ENCODE data around the gene TNS3.

Gene TNS3

GRCh38 chr7:47518827-47519226 lies 63.1 kb downstream of the TNS3 start:
- no peak for DNase-seq

- no peak for DNase-seq
These were observed 64.0 kb downstream of the TNS3 start for GRCh38 chr7:47517821-47518480.

GRCh38 chr7:47516985-47517600 lies 64.8 kb downstream of the TNS3 start:
- DNase-seq: no peak

- DNase-seq: no peak
These were observed 65.5 kb downstream of the TNS3 start for GRCh38 chr7:47516386-47516785.

- no peak for DNase-seq
These were observed 66.5 kb downstream of the TNS3 start for GRCh38 chr7:47515305-47515834.

- DNase-seq: no peak
These were observed 67.1 kb downstream of the TNS3 start for GRCh38 chr7:47514818-47515217.

GRCh38 chr7:47514367-47514766 lies 67.5 kb downstream of the TNS3 start:
- no peak for DNase-seq

GRCh38 chr7:47513741-47514241 lies 68.1 kb downstream of the TNS3 start:
- no peak for DNase-seq

- no peak for DNase-seq
These were observed 69.3 kb downstream of the TNS3 start for GRCh38 chr7:47512481-47513176.

GRCh38 chr7:47511699-47512370 lies 70.1 kb downstream of the TNS3 start:
- no peak for DNase-seq

GRCh38 chr7:47510786-47511185 lies 71.1 kb downstream of the TNS3 start:
- no peak for DNase-seq

GRCh38 chr7:47510192-47510591 lies 71.7 kb downstream of the TNS3 start:
- DNase-seq: no peak

- DNase-seq: no peak
These were observed 72.3 kb downstream of the TNS3 start for GRCh38 chr7:47509571-47509970.

- no peak for DNase-seq
These were observed 73.2 kb downstream of the TNS3 start for GRCh38 chr7:47508389-47509380.

- no peak for DNase-seq
These were observed 74.4 kb downstream of the TNS3 start for GRCh38 chr7:47507522-47507921.

- no peak for DNase-seq
These were observed 75.2 kb downstream of the TNS3 start for GRCh38 chr7:47506382-47507339.

GRCh38 chr7:47505312-47506007 lies 76.5 kb downstream of the TNS3 start:
- DNase-seq: no peak

- DNase-seq: no peak
These were observed 77.2 kb downstream of the TNS3 start for GRCh38 chr7:47504551-47505311.

- DNase-seq: no peak
These were observed 78.6 kb downstream of the TNS3 start for GRCh38 chr7:47503281-47503680.

Data from stimulated activated CD4-positive, alpha-beta T cell treated with anti-CD3 and anti-CD28 coated beads, Interleukin-1b, Interleukin-23, amount 100 ng/mL, for 48 hours (primary cell).